Measurements from ENCODE around the gene TMEM19. TPM values are rescaled to one million over a fixed set of nuclear protein-coding genes. Genes with fewer than 3 reads are reported as not detected.
"Not testable (repeated sequence)": the region's sequence is repeated elsewhere in the genome, so short reads cannot be mapped to it uniquely, and the experiment has no call there.

The TMEM19 gene
- total RNA-seq, 1 experiment from 2014 or later = 34.6 TPM

DNA sequence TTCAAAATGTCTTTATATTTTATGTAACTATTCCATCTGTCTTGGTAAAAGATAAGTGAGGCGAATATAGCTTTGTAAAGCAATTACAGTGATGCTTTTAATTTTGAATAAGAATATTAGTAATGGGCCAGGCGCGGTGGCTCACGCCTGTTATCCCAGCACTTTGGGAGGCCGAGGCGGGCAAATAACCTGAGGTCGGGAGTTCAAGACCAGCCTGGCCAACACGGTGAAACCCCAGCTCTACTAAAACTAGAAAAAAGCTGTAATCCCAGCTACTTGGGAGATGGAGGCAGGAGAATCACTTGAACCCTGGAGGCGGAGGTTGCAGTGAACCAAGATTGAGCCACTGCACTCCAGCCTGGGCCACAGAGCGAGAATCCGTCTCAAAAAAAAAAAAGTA is 1.3 kb downstream of the TMEM19 start:
- H3K36me3 ChIP-seq; DNase-seq; H3K4me1 ChIP-seq; H3K27me3 ChIP-seq; H3K27ac ChIP-seq; H3K9me3 ChIP-seq (replicated peaks): not testable (repeated sequence)
- H3K4me3 ChIP-seq = peak overlapping the region; percentile 80

DNA sequence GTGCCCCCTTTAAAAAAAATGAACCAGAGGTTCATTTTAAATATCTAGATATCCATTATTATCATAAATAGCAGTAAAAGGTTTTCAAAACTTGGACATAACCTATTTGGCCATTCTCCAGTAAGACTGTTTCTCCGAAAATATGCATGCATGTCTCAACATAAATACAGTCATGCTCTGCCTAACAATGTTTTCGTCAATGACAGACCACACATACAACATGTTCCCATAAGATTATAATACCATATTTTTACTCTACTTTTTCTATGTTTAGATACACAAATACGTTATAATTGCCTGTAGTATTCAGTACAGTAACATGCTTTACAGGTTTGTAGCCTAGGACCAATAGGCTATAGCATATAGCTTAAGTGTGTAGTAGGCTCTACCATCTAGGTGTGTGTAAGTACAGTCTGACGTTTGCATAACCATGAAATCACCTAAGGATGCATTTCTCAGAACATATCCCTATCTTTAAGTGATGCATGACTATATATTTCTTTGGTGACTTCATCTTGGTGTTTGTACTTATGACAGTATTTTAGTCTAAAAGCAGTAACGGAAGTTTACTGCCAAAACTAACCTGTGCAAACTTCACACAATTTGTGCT is 3.2 kb downstream of the TMEM19 start:
- no peaks in the 10 kb centered on the region for H3K9me3 ChIP-seq (replicated peaks)
- H3K4me3 ChIP-seq = no peak overlapping the region
- H3K36me3 ChIP-seq = no peaks in the 10 kb centered on the region
- no peaks in the 10 kb centered on the region for H3K27me3 ChIP-seq
- no peaks in the 10 kb centered on the region; the same call in 1 of the 2 replicates for H3K4me1 ChIP-seq
- no peak overlapping the region for H3K27ac ChIP-seq
- DNase-seq = no peak

DNA sequence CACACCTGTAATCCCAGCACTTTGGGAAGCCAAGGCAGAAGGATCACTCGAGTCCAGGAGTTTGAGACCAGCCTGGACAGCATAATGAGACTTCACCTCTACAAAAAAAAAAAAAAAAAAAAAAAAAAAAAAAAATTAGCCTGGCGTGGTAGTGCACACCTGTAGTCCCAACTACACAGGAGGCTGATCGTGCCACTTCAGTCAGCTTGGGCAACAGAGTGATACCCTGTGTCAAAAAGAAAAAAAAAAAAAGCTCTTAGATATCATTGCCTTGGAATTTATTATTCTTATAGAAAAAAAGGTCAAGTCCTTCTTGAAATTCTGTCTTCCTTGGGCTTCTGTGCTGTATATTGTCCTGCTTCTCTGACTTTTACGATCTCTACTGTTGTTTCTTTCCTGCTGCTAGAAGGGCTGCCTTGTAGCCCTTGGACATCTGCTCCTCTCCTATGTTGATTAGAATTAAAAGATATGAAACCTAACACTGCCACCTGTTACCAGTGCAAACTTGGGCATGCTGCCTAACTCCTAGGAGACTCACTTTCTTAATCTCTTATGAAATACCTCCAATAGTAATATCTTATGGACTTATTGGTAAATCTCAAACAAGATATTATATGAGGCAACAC is 5.7 kb downstream of the TMEM19 start:
- Histone ChIP-seq H3K4me3 (no peak overlapping the region), H3K9me3 (replicated peaks) (no peaks in the 10 kb centered on the region), H3K27ac (no peak overlapping the region), H3K36me3 (no peaks in the 10 kb centered on the region; the same call in 1 of the 2 replicates), H3K27me3 (no peaks in the 10 kb centered on the region), H3K4me1 (no peaks in the 10 kb centered on the region; the same call in 1 of the 2 replicates)
- peak; percentile 18 to 63 for DNase-seq

DNA sequence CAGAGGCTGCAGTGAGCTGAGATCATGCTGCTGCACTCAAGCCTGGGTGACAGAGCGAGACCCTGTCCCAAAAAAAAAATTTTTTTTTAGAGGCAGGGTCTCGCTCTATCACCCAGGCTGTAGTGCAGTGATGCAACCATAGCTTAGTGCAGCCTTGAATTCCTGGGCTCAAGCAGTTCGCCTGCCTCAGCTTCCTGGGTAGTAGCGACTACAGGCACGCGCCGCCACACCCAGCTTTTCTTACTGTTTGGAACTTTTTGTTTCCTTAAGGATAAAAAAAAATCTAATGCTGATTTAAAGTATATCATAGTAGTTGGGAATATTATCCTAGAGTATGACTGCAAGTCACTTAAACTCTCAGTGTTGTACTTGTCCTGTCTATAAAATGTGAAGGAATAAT is 7.2 kb downstream of the TMEM19 start:
- DNase-seq = no peak
- no peak overlapping the region for H3K4me3 ChIP-seq

DNA sequence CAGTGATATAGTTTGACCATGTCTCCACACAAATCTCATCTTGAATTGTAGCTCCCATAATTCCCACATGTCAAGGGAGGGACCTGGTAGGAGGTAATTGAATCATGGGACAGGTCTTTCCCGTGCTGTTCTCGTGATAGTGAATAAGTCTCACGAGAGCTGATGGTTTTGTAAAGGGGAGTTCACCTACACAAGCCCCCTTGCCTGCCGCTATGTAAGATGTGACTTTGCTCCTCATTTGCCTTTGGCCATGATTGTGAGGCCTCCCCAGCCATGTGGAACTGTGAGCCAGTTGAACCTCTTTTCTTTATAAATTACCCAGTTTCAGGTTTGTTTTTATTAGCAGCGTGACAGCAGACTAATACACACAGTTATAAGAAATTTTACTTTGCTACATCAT is 7.8 kb downstream of the TMEM19 start:
- not testable (repeated sequence) for H3K4me1 ChIP-seq; H3K9me3 ChIP-seq (replicated peaks); H3K27me3 ChIP-seq; H3K27ac ChIP-seq; H3K4me3 ChIP-seq; DNase-seq
- peaks cover 15% of the 10 kb centered on the region for H3K36me3 ChIP-seq

More for the DNA sequence above, 7.2 kb downstream of the TMEM19 start:
- no peaks in the 10 kb centered on the region for H3K27me3 ChIP-seq
- no peaks in the 10 kb centered on the region; the same call in 1 of the 2 replicates for H3K4me1 ChIP-seq
- no peaks in the 10 kb centered on the region for H3K9me3 ChIP-seq (replicated peaks)
- H3K36me3 ChIP-seq = peaks cover 13% of the 10 kb centered on the region
- H3K27ac ChIP-seq = no peak overlapping the region

DNA sequence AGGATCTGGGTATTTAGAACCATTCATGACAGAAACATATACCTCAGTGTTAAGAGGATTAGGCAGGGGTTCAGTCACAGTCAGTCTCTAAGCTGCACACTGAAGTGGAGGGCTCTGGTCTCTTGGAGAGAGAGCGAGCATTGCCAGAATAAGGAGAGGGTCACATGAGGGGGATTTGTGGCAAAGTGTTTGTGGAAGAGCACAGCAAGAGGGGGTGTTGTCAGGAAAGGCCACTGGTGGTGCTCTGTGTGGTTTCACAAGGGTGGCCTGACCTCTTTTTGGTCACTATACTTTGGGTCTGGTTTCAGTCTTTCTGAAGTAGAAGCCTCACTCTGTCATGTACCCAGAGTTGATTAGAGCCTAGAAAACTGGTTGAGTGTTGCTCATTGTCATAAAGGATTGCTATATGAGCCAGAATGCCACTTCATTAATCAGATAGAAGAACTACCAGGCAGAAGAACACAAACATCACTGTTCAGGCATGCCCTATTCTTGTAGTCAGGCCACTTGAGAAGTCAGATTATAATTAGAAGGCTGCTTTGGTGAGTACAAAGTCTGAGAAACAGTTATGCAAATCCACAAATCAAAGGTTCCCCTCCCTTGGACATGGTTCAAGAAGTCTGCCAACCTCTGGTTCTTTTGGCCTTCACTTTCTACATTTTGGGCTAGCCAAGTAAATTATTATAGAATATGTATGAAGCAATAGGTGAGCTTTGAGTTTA is 8.4 kb downstream of the TMEM19 start:
- peaks cover 21% of the 10 kb centered on the region for H3K36me3 ChIP-seq
- H3K4me3 ChIP-seq = no peak overlapping the region
- no peak overlapping the region for H3K27ac ChIP-seq
- DNase-seq = no peak
- no peaks in the 10 kb centered on the region; the same call in 1 of the 2 replicates for H3K4me1 ChIP-seq
- no peaks in the 10 kb centered on the region for H3K9me3 ChIP-seq (replicated peaks)
- no peaks in the 10 kb centered on the region for H3K27me3 ChIP-seq

DNA sequence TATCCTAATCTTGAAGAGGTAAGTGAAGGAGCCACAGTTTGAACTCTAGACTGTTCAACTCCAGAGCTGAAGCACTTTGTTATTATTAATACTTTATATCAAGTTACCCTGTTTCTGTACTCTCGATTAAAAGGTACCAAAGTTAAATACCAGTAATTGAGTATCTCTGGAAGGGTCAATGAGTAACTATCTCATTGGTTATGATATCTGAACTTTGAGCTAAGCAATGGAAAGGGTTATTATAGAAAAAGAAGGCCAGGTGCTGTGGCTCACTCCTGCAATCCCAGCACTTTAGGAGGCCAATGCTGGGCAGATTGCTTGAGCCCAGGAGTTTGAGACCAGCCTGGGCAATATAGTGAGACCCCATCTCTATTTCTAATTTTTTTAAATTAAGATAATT is 9.9 kb downstream of the TMEM19 start:
- Histone ChIP-seq H3K27ac (no peak overlapping the region), H3K36me3 (peaks cover 23% of the 10 kb centered on the region), H3K9me3 (replicated peaks) (no peaks in the 10 kb centered on the region), H3K4me1 (no peaks in the 10 kb centered on the region; the same call in 1 of the 2 replicates), H3K4me3 (no peak overlapping the region), H3K27me3 (no peaks in the 10 kb centered on the region)
- DNase-seq = no peak

DNA sequence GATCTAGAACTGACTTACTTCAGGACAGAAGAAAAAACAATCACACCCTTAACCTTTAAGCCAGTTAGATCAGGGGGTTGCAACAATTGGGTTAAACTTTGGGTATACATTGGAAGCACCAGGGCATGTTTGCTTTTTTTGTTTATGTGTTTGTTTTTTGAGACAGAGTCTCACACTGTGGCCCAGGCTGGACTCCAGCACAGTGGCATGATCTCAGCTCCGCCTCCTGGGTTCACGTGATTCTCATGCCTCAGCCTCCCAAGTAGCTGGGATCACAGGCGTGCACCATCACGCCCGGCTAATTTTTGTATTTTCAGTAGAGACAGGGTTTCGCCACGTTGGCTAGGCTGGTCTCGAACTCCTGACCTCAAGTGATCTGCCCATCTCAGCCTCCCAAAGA is 16.3 kb downstream of the TMEM19 start:
- not testable (repeated sequence) for H3K4me1 ChIP-seq; H3K27me3 ChIP-seq; H3K4me3 ChIP-seq; H3K9me3 ChIP-seq (replicated peaks); DNase-seq; H3K27ac ChIP-seq
- H3K36me3 ChIP-seq = peaks cover 20% of the 10 kb centered on the region

DNA sequence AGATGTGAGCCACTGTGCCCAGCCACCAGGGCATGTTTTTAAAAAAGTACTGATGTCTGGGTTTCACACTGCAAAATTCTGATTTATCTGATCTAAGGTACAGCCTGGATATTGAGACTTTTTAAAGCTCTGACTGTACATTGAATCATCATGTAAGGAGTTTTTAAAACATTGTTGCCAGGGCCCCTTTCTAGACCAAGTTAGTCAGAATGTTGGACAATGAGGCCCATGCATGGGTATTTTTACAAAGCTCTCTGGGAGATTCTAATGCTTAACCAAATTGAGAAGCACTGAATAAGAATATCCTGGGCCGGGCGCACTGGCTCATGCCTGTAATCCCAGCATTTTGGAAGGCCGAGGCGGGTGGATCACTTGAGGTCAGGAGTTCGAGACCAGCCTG is 16.7 kb downstream of the TMEM19 start:
- no peak overlapping the region for H3K4me3 ChIP-seq
- H3K4me1 ChIP-seq = no peaks in the 10 kb centered on the region
- H3K36me3 ChIP-seq = peaks cover 17% of the 10 kb centered on the region
- H3K9me3 ChIP-seq (replicated peaks) = no peaks in the 10 kb centered on the region
- no peak overlapping the region for H3K27ac ChIP-seq
- H3K27me3 ChIP-seq = no peaks in the 10 kb centered on the region
- no peak for DNase-seq

DNA sequence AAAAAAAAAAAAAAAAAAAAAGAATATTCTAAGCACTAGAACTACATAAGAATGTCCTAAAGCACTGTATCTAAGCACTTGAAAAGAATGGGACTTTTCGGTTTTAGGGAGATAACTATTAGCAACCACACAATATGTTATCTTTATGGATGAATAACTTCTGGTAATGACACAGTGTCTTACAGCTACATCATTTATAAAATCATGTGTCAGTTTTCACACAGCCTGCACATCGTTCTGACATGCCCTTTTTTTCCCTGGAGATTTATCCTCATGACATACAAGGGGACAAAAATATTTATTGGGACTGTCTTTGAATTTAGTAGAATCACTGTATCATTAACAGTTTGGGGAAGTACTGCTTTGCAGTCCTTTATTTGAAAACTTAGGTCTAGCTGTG is 17.3 kb downstream of the TMEM19 start:
- no peaks in the 10 kb centered on the region for H3K27me3 ChIP-seq
- H3K4me3 ChIP-seq = no peak overlapping the region
- no peak overlapping the region for H3K27ac ChIP-seq
- H3K4me1 ChIP-seq = no peaks in the 10 kb centered on the region
- peaks cover 12% of the 10 kb centered on the region for H3K36me3 ChIP-seq
- H3K9me3 ChIP-seq (replicated peaks) = no peaks in the 10 kb centered on the region
- DNase-seq = no peak

DNA sequence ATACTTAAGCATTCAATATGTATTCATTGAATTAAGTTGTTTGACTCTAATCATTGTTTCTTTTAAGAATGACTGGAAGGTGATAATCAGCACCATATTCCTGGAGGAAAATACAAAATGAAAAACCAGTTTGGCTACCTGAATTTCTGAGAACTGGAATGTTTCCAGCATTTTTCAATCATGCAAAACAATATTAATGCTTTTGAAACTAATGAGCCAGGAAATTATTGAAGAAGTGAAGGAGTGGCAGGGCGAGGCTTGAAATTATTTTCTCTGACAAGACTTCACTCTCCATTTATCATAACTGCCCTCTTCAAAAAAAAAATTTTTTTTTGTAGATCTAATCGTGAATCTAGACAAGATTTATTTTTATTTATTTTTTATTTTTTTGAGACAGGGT is 19.0 kb downstream of the TMEM19 start:
- DNase-seq = no peak
- Histone ChIP-seq H3K27ac (no peak overlapping the region), H3K36me3 (peaks cover 2% of the 10 kb centered on the region; the same call in 1 of the 2 replicates), H3K27me3 (no peaks in the 10 kb centered on the region), H3K4me1 (no peaks in the 10 kb centered on the region), H3K4me3 (no peak overlapping the region), H3K9me3 (replicated peaks) (no peaks in the 10 kb centered on the region)

DNA sequence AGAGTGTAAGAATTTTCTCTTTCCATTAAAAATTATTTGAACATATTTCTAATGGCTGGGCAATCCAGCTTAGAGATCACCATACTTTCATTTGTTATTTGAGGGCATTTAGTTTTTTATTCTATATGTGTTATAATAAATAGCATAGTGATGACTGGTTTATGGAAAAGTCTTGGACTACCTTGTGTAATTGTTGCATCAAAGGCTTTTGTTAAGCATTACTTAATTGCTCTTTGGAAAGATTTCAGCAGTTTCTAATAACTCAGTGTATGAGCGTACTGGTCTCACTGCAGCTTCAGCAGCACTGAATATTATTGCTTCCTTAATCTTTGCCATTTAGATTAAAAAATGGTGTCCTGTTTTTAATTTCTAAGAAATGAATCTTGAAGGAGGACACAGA is 22.8 kb downstream of the TMEM19 start:
- Histone ChIP-seq H3K4me1 (no peaks in the 10 kb centered on the region), H3K9me3 (replicated peaks) (no peaks in the 10 kb centered on the region), H3K27ac (no peak overlapping the region), H3K36me3 (no peaks in the 10 kb centered on the region), H3K4me3 (no peak overlapping the region), H3K27me3 (no peaks in the 10 kb centered on the region; the same call in 1 of the 2 replicates)
- no peak for DNase-seq

DNA sequence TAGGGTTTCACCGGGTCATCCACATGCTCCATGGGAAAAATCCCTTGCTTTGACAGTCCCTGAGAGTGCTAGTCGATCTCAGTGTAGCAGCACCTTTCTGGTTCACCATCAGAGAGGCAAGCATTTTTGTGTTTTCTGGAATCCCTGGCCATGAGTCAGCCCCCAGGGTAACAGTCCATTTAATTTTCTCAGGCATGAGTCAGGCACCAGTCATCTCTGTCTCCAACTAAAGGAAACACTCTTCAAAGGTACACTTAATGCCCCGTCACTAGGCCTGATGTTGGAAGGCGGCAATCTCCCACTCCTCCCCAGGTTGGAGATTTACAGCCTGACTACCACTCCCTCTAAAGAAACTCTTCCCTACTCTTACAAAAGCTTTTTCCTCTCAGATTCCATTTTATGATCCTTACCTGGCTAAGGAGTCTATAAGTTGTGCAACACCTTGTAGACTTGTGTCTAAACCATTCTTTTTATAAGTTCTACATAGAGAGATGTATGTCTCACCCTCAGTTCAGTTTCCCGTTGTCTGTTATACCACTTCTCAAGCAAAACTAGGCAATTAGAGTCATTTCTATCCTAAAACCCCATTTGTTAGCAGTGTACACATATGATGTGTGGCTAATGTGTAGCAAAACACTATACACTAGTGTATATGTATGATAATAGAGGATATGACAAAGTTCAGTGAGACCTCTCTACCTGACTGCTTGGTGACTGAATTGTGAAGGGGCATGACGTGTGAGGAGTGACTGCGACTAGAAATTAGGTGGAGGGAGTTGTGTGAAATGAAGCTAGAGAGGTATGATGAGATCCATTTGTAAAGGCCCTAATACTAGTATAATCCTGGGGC is 24.6 kb downstream of the TMEM19 start:
- Histone ChIP-seq H3K27me3 (no peaks in the 10 kb centered on the region; the same call in 1 of the 2 replicates), H3K36me3 (no peaks in the 10 kb centered on the region), H3K9me3 (replicated peaks) (no peaks in the 10 kb centered on the region), H3K4me1 (no peaks in the 10 kb centered on the region), H3K27ac (no peak overlapping the region), H3K4me3 (no peak overlapping the region)
- no peak for DNase-seq

DNA sequence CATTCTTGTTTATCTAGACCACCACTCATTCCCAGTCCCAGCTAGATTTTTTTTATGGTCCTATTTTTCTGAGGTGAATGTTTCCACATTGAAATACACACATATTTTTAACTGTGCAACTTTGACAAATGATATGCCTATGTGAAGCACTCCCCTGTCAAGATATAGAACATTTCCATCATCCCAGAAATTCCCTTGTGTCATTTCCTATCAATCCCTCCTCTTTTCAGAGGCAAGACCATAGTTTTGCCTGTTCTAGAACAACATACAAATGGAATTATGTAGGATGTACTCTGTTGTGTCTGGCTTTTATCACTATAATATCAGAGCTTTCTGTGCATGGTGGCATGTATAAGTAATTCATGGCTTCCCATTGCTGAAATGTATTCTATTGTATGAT is 32.7 kb downstream of the TMEM19 start:
- no peaks in the 10 kb centered on the region for H3K9me3 ChIP-seq (replicated peaks)
- H3K36me3 ChIP-seq = no peaks in the 10 kb centered on the region
- H3K4me1 ChIP-seq = no peaks in the 10 kb centered on the region
- no peak overlapping the region for H3K4me3 ChIP-seq
- H3K27me3 ChIP-seq = no peaks in the 10 kb centered on the region
- no peak overlapping the region for H3K27ac ChIP-seq
- DNase-seq = no peak
